ENCODE data around the gene MORC4.
"Not testable (repeated sequence)": the region's sequence is repeated elsewhere in the genome, so short reads cannot be mapped to it uniquely, and the experiment has no call there.

The MORC4 gene

DNA sequence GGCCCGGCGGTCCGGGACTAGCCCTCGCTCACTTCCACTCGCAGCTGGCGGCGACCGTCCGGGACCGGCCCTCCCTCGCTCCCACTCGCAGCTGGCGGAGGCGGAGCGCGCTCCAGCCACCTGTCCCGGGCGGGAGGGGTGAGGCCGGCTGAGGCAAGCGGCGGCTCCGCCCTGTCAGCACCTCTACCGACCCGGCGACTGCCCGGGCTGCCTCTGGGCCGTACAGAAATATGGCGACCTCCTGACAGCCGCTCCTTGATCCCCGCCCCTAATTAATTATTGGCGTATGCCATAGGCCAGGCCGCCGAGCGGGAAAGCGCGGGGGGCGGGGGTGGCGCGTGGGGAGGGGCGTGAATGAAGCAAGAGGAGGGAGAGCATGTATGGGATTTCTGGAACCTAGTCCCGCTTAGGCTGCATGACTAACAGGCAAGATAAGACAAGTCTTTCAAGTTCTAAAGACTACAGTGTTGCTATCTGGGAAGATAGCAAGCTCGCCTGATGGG, at the start of gene MORC4:
Gene MORC4, minus strand, starts transcription at position 200 of the 503 bp plus-strand sequence. CDS start 243 bp downstream, outside the sequence.
- peak; percentile 57 to 64 for DNase-seq

DNA sequence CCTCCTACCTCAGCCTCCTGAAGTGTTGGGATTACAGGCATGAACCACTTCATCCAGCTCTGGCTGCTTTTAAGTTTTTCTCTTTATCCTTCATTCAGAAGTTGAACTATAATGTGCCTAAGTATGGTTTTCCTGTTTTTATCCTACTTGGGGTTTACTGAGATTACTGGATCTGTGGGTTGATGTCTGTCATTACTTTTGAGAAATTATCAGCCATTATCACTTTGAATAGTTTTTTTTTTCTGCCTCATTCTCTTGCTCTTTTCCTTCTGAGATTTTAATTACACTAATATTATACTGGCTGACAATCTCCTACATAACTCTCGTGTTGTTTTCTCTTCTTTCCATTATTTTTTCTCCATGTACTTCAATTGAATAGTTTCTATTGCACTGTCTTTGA, 47.6 kb upstream of the MORC4 start:
- DNase-seq = no peak

- no peak for DNase-seq
These were observed 29.7 kb upstream of the MORC4 start for GRCh38 chrX:107029752-107030151.

GRCh38 chrX:107025545-107025944, 25.5 kb upstream of the MORC4 start:
- no peak for DNase-seq

- no peak for DNase-seq
These were observed 14.9 kb upstream of the MORC4 start for GRCh38 chrX:107014936-107015335.

GRCh38 chrX:107008034-107008433, 8.0 kb upstream of the MORC4 start:
- DNase-seq = no peak

- peak; percentile 29 to 42 for DNase-seq
These were observed 723 bp downstream of the MORC4 start for GRCh38 chrX:106999002-106999975.

DNA sequence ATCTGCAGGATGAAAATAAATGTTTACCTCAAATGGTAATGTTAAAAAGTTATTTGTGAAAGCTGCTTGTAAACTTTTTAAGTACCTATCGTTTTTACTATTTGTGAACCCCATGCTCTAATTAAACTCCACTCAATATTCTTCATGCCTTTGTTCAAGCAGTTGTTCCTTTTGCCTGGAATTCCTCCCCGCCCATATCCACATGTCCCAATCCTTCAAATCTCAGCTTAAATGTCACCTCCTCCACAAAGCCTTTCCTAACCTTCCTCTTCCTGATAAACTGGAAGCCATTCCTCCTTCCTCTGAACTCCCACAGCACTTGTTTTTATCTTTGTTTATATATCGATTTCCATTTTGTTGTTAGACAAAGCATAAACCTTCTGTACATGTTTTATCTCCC, 2.4 kb downstream of the MORC4 start:
- DNase-seq = no peak

GRCh38 chrX:106995678-106996077, 4.3 kb downstream of the MORC4 start:
- DNase-seq = no peak

DNA sequence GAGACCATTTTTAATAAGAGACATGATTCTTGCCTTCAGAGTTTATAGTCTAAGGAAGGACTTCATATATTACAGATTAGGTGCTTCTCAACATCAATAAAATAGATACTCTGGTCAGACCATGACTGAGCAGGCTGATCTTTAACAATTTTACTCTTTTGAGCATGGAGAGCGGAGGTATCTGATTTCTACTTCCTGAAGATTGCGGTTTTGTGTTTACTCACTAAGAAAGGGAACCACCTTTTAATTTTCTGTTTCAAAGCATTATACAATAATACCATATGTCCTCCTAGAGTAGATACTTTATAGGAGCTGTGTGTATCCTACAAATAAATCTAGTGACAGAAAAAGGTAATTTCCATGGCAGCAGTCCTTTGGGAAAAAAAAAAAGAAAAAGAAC, 12.5 kb downstream of the MORC4 start:
- no peak for DNase-seq

- DNase-seq = no peak
These were observed 18.9 kb downstream of the MORC4 start for GRCh38 chrX:106980952-106981626.

GRCh38 chrX:106976416-106976815, 23.6 kb downstream of the MORC4 start:
- DNase-seq = no peak

DNA sequence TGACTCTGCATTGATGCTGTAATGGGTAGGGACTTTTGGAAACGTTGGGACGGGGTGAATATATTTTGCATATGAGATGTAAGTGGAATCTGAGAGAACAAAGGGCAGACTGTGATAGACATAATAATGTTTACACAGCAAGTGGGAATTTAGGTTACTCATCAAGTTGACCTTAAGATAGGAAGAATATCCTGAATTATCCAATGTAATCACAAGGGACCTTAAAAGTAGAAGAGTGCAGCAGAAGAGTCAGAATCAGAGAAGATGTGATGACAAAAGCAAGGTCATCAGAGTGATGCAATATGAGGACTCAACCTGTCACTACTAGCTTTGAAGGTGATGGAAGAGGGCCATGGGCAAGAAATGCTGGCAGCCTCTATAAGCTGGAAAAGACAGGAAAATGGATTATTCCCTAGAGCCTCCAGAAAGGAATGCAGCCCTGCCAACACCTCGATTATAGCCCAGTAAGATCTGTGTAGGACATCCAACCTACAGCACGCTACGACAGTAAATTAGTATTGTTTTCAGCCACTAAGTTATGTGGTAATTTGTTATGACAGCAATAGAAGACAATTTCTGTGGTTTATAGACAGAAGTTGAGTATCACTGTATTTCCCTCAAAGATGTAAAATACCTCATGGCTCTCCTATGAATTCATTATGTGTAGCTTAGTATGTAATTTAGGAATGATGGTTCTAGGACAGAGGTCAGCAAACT, 26.4 kb downstream of the MORC4 start:
- no peak for DNase-seq

DNA sequence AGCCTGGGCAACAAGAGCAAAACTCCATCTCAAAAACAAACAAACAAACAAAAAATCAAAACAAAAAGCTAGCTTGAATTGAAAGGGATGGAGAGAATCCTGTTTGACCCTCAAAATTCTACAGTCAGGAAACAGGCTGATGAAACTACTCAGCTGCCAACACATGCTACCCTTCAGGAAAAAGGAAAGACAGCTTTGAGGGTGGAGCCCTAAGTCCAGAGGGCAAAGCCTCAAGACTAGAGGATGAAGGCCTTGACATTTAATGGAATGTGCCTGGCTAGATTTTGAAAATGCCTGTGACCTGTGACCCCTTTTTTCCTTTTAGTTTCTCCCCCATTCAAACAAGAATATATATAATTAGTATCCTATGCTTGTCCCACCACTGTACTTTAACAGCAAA, 27.1 kb downstream of the MORC4 start:
- no peak for DNase-seq

DNA sequence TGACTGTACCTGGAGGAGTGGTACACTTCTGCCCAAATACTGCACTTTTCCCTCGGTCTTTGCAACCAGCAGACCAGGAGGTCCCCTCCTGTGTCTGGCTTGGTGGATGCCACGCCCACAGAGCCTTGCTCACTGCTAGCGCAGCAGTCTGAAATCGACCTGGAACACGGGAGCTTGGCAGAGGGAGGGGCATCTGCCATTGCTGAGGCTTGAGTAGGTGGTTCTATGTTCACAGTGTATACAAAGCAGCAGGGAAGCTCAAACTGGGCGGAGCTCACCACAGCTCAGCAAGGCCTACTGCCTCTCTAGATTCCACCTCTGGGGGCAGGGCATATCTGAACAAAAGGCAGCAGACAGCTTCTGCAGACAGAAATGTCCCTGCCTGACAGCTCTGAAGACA, 33.5 kb downstream of the MORC4 start:
- DNase-seq = not testable (repeated sequence)

GRCh38 chrX:106964290-106964689, 35.7 kb downstream of the MORC4 start:
- DNase-seq = no peak

DNA sequence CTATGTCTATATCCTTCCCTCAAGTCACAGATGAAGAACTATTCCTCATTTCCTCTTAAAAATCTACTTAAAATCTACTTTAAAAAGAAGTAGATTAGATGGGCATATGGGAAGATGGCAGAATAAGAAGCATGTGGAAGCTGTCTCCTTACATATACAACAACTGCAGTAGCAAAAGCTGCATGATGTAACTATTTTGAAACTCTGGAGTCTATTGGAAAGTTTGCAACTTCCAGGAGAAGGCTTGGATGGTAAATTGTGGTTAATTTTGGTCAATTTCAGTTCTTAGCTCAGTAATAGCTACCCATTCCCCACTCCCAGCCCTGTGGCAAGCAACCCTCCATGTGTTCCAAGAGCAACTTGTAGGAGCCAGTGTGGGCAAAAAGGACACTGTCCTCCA, 36.9 kb downstream of the MORC4 start:
- DNase-seq = no peak

- DNase-seq = no peak
These were observed 40.1 kb downstream of the MORC4 start for GRCh38 chrX:106959901-106960300.

DNA sequence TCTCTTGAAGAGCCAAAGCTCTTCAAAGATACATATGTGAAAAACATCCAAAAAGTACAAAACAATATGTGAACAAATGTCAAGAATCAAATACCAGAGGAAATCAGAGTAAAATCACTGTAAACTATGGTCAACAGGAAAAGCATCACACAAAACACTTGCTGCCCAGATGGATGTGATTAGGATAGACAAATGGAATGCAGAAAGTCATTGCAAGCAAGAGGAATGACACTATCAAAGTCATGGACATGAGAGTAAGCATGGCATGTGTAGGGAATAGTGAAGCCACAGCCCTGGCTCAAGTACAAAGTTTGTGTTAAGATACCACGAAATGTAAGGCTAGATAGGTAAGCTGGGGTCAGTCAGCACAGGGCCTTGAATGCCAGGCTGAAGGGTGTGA, 42.2 kb downstream of the MORC4 start:
- DNase-seq = no peak

GRCh38 chrX:106955004-106955772, 44.8 kb downstream of the MORC4 start:
- no peak for DNase-seq

GRCh38 chrX:106954041-106954440, 46.0 kb downstream of the MORC4 start:
- DNase-seq = no peak

GRCh38 chrX:106952988-106953387, 47.0 kb downstream of the MORC4 start:
- DNase-seq = no peak

All from activated CD4-positive, alpha-beta T cell treated with anti-CD3 and anti-CD28 coated beads for 4 hours (primary cell).